ENCODE data around the gene NDUFS8.
"Not testable (repeated sequence)": the region's sequence is repeated elsewhere in the genome, so short reads cannot be mapped to it uniquely, and the experiment has no call there.

NDUFS8 gene

DNA sequence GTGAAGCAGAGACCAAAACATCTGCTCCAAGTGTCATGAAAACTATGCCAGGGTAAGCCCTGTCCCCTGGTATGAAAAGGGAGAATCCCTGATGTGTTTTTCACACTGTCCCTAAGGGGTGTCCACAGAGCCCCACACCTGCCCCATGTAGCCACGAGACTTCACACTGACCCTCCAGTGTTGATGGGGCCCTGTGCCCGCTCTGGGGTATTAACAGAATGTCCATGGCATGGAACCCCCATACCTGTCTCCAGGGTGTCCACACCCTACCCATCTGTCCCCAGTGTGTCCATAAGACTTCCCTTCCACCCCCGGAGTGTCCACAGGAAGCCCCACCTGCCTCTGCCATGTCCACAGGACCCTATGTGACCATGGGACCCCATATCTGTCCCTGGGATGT is 35.4 kb upstream of the NDUFS8 start:
- H3K27me3 ChIP-seq (ENCODE audit: control insufficient read depth in 5 of 5, insufficient read depth in 4 of 5, low read length in 5 of 5); H3K27ac ChIP-seq (ENCODE audit: low read depth, low read length); H3K4me3 ChIP-seq (ENCODE audit: low read depth in 1 of 5, low read length in 5 of 5); H3K9ac ChIP-seq (ENCODE audit: low read length in 5 of 5); H3K9me3 ChIP-seq (ENCODE audit: control insufficient read depth in 5 of 5, low read length in 5 of 5): not testable (repeated sequence)
- Histone ChIP-seq H3K4me1 (ENCODE audit: control insufficient read depth in 5 of 5, insufficient read depth in 5 of 5, low read length in 5 of 5) (peaks cover 0 to 14% (median 4%) of the 10 kb centered on the region in 5 donors), H3K36me3 (ENCODE audit: control insufficient read depth in 5 of 5, insufficient read depth in 5 of 5, low read length in 5 of 5) (peaks cover 0 to 22% (median 8%) of the 10 kb centered on the region in 5 donors)

GRCh38 chr11:67995579-67995978 is 34.9 kb upstream of the NDUFS8 start:
- Histone ChIP-seq H3K4me1 (ENCODE audit: control insufficient read depth in 5 of 5, insufficient read depth in 5 of 5, low read length in 5 of 5) (peaks cover 0 to 14% (median 4%) of the 10 kb centered on the region in 5 donors), H3K36me3 (ENCODE audit: control insufficient read depth in 5 of 5, insufficient read depth in 5 of 5, low read length in 5 of 5) (peaks cover 0 to 22% (median 8%) of the 10 kb centered on the region in 5 donors)
- H3K9ac ChIP-seq (ENCODE audit: low read length in 5 of 5); H3K9me3 ChIP-seq (ENCODE audit: control insufficient read depth in 5 of 5, low read length in 5 of 5); H3K27ac ChIP-seq (ENCODE audit: low read depth, low read length); H3K4me3 ChIP-seq (ENCODE audit: low read depth in 1 of 5, low read length in 5 of 5); H3K27me3 ChIP-seq (ENCODE audit: control insufficient read depth in 5 of 5, insufficient read depth in 4 of 5, low read length in 5 of 5): not testable (repeated sequence)

GRCh38 chr11:67996051-67996450 is 34.4 kb upstream of the NDUFS8 start:
- no peaks in the 10 kb centered on the region for H3K27me3 ChIP-seq (ENCODE audit: control insufficient read depth in 5 of 5, insufficient read depth in 4 of 5, low read length in 5 of 5)
- peaks cover 0 to 22% (median 8%) of the 10 kb centered on the region in 5 donors for H3K36me3 ChIP-seq (ENCODE audit: control insufficient read depth in 5 of 5, insufficient read depth in 5 of 5, low read length in 5 of 5)
- peaks cover 0 to 14% (median 3%) of the 10 kb centered on the region in 5 donors for H3K4me1 ChIP-seq (ENCODE audit: control insufficient read depth in 5 of 5, insufficient read depth in 5 of 5, low read length in 5 of 5)
- no peak overlapping the region for H3K9ac ChIP-seq (ENCODE audit: low read length in 5 of 5)
- no peak overlapping the region for H3K4me3 ChIP-seq (ENCODE audit: low read depth in 1 of 5, low read length in 5 of 5)
- no peak overlapping the region for H3K27ac ChIP-seq (ENCODE audit: low read depth, low read length)
- no peaks in the 10 kb centered on the region for H3K9me3 ChIP-seq (ENCODE audit: control insufficient read depth in 5 of 5, low read length in 5 of 5)

DNA sequence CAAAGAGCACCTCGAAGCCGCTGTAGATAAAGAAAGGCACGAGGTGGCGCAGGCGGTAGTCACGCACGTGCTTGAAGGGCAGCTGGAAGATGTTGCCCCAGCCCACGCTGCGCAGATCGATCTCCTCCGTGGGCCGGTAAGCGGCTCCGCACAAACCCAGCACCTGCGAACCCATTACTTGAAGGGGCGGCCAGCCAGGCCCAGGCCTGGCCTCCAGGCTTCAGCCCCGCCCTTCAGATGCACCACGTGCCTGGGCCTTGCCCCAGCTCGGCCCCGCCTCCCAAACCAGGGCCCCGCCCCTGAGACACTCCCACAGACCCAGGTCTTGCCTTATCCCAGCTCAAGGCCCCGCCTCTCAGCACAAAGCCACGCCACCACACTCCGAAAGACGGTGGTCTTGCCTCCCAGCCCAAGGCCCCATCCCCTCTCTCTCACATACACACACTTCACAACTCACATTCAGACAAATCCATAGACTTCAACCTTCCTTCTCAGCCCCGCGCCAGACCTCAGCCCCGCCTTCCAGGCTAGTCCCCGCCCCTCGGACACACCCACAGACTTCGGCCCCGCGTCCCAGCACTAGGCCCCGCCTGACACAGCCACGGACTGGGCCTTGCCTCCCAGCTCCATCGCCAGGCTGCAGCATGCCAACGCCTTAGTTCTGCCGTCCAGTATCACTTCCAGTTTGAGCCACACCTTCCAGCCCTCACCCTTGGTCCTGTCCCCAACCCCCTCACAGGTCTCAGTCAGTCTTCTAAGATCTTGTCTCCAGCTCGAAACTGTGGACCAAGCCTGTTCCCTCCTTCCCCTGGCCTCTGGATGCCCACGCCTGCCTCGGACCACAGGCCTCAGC is 33.6 kb upstream of the NDUFS8 start:
- Histone ChIP-seq H3K4me3 (ENCODE audit: low read depth in 1 of 5, low read length in 5 of 5) (no peak overlapping the region), H3K9me3 (ENCODE audit: control insufficient read depth in 5 of 5, low read length in 5 of 5) (no peaks in the 10 kb centered on the region), H3K27ac (ENCODE audit: low read depth, low read length) (no peak overlapping the region), H3K36me3 (ENCODE audit: control insufficient read depth in 5 of 5, insufficient read depth in 5 of 5, low read length in 5 of 5) (peaks cover 0 to 22% (median 8%) of the 10 kb centered on the region in 5 donors), H3K27me3 (ENCODE audit: control insufficient read depth in 5 of 5, insufficient read depth in 4 of 5, low read length in 5 of 5) (no peaks in the 10 kb centered on the region), H3K9ac (ENCODE audit: low read length in 5 of 5) (no peak overlapping the region), H3K4me1 (ENCODE audit: control insufficient read depth in 5 of 5, insufficient read depth in 5 of 5, low read length in 5 of 5) (peaks cover 0 to 14% (median 3%) of the 10 kb centered on the region in 5 donors)

- H3K4me3 ChIP-seq (ENCODE audit: low read depth in 1 of 5, low read length in 5 of 5) = no peak overlapping the region
- H3K4me1 ChIP-seq (ENCODE audit: control insufficient read depth in 5 of 5, insufficient read depth in 5 of 5, low read length in 5 of 5) = peaks cover 0 to 16% (median 5%) of the 10 kb centered on the region in 5 donors
- no peaks in the 10 kb centered on the region for H3K27me3 ChIP-seq (ENCODE audit: control insufficient read depth in 5 of 5, insufficient read depth in 4 of 5, low read length in 5 of 5)
- no peaks in the 10 kb centered on the region for H3K9me3 ChIP-seq (ENCODE audit: control insufficient read depth in 5 of 5, low read length in 5 of 5)
- H3K36me3 ChIP-seq (ENCODE audit: control insufficient read depth in 5 of 5, insufficient read depth in 5 of 5, low read length in 5 of 5) = peaks cover 0 to 22% (median 8%) of the 10 kb centered on the region in 5 donors
- H3K27ac ChIP-seq (ENCODE audit: low read depth, low read length) = no peak overlapping the region
- H3K9ac ChIP-seq (ENCODE audit: low read length in 5 of 5) = no peak overlapping the region
Measured at GRCh38 chr11:67997475-67997921, 33.0 kb upstream of the NDUFS8 start.

DNA sequence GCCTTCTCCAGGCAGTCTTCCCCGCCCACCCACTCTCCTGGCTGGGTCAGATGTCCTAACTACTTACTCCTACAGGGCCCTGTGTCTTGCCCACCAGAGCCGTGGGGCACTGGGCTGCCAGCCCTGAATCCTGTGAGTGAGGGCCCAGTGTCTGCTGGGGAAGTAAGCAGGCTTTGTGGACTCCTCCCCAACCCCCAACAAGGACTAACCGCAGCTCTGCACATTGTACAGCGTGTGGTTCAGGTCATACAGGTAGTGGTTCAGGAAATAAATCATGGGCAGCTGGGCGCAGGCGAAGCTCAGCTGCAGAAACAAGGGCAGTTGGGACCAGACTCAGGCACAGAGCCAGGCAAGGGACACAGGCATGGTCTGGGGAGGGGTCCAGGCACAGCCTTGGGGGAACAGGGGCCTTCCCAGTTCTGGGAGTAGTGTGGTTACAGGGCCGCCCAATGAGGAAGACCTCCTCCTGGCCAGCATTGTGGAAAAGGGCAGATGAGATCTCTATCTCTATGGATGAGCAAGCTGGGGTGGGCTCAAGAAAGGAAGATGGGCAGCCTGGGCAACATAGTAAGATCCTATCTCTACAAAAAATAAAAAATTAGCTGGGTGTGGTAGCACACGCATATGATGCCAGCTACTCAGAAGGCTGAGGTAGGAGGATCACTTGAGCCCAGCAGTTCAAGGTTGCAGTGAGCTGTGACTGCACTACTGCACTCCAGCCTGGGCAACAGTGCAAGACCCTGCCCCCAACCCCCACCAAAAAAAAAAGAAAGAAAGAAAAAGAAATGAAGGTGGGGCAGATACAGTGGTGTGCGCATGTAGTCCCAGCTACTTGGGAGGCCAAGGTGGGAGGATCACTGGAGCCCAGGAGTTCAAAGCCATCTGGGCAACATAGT is 32.1 kb upstream of the NDUFS8 start:
- H3K27ac ChIP-seq (ENCODE audit: low read depth, low read length) = no peak overlapping the region

GRCh38 chr11:67999201-67999629 is 31.3 kb upstream of the NDUFS8 start:
- no peaks in the 10 kb centered on the region for H3K9me3 ChIP-seq (ENCODE audit: control insufficient read depth in 5 of 5, low read length in 5 of 5)
- peaks cover 0 to 19% (median 8%) of the 10 kb centered on the region in 5 donors for H3K36me3 ChIP-seq (ENCODE audit: control insufficient read depth in 5 of 5, insufficient read depth in 5 of 5, low read length in 5 of 5)
- no peak overlapping the region for H3K9ac ChIP-seq (ENCODE audit: low read length in 5 of 5)
- no peaks in the 10 kb centered on the region for H3K27me3 ChIP-seq (ENCODE audit: control insufficient read depth in 5 of 5, insufficient read depth in 4 of 5, low read length in 5 of 5)
- H3K4me1 ChIP-seq (ENCODE audit: control insufficient read depth in 5 of 5, insufficient read depth in 5 of 5, low read length in 5 of 5) = peaks cover 0 to 30% (median 13%) of the 10 kb centered on the region in 5 donors
- H3K27ac ChIP-seq (ENCODE audit: low read depth, low read length) = no peak overlapping the region
- no peak overlapping the region for H3K4me3 ChIP-seq (ENCODE audit: low read depth in 1 of 5, low read length in 5 of 5)

More for the DNA sequence above, 32.1 kb upstream of the NDUFS8 start:
- no peaks in the 10 kb centered on the region for H3K9me3 ChIP-seq (ENCODE audit: control insufficient read depth in 5 of 5, low read length in 5 of 5)
- H3K4me1 ChIP-seq (ENCODE audit: control insufficient read depth in 5 of 5, insufficient read depth in 5 of 5, low read length in 5 of 5) = peaks cover 0 to 25% (median 11%) of the 10 kb centered on the region in 5 donors
- no peak overlapping the region for H3K9ac ChIP-seq (ENCODE audit: low read length in 5 of 5)
- no peaks in the 10 kb centered on the region for H3K27me3 ChIP-seq (ENCODE audit: control insufficient read depth in 5 of 5, insufficient read depth in 4 of 5, low read length in 5 of 5)
- H3K36me3 ChIP-seq (ENCODE audit: control insufficient read depth in 5 of 5, insufficient read depth in 5 of 5, low read length in 5 of 5) = peaks cover 0 to 22% (median 8%) of the 10 kb centered on the region in 5 donors
- no peak overlapping the region for H3K4me3 ChIP-seq (ENCODE audit: low read depth in 1 of 5, low read length in 5 of 5)

DNA sequence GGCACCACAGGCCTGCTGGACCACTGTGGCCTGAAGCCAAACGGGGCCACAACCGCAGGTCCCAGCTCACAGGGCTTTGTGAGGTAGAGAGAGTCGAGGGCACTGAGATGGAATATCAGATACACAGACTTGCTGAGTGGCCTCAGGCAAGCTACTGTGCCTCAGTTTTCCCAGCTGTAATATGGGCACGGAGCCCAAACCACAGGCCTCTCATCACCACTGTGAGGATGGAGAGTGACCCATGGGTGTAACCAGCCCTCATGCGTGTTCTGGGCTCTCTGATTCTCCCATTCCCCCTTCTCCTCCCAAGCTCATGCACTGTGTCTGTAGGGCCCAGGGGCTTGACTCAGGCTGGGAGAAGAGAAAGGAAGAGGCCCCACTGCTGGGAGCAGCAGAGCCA is 30.8 kb upstream of the NDUFS8 start:
- Histone ChIP-seq H3K27ac (ENCODE audit: low read depth, low read length) (no peak overlapping the region), H3K9me3 (ENCODE audit: control insufficient read depth in 5 of 5, low read length in 5 of 5) (no peaks in the 10 kb centered on the region), H3K27me3 (ENCODE audit: control insufficient read depth in 5 of 5, insufficient read depth in 4 of 5, low read length in 5 of 5) (no peaks in the 10 kb centered on the region), H3K4me1 (ENCODE audit: control insufficient read depth in 5 of 5, insufficient read depth in 5 of 5, low read length in 5 of 5) (peaks cover 0 to 35% (median 18%) of the 10 kb centered on the region in 5 donors), H3K4me3 (ENCODE audit: low read depth in 1 of 5, low read length in 5 of 5) (no peak overlapping the region), H3K36me3 (ENCODE audit: control insufficient read depth in 5 of 5, insufficient read depth in 5 of 5, low read length in 5 of 5) (peaks cover 0 to 15% (median 8%) of the 10 kb centered on the region in 5 donors), H3K9ac (ENCODE audit: low read length in 5 of 5) (no peak overlapping the region)

DNA sequence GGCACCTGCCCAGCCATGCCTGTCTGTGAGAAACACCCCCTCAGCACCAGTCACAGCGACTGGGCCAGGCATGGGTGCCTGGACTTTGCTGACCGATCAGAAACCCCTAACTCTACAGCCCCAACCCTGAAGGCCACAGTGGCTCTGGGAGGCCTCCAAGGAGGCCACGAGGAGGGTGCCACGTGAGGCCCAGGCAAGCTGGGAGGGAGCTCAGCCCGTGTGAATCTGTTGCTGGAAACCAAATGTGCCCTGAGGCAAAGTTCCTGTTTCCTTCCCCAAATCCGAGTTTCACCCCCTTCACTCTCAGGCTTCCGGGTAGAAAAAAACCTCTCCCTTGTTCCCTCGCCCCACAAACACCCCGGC is 27.9 kb upstream of the NDUFS8 start:
- Histone ChIP-seq H3K4me3 (ENCODE audit: low read depth in 1 of 5, low read length in 5 of 5) (peak overlapping the region in 4 of 5 donors; percentile 55 to 75 (median 68)), H3K9ac (ENCODE audit: low read length in 5 of 5) (peak overlapping the region in 1 of 5 donors; percentile 40), H3K27ac (ENCODE audit: low read depth, low read length) (no peak overlapping the region)

More for the DNA sequence above, 27.9 kb upstream of the NDUFS8 start:
- Histone ChIP-seq H3K9me3 (ENCODE audit: control insufficient read depth in 5 of 5, low read length in 5 of 5) (no peaks in the 10 kb centered on the region), H3K36me3 (ENCODE audit: control insufficient read depth in 5 of 5, insufficient read depth in 5 of 5, low read length in 5 of 5) (peaks cover 0 to 3% (median under 1%) of the 10 kb centered on the region in 5 donors), H3K27me3 (ENCODE audit: control insufficient read depth in 5 of 5, insufficient read depth in 4 of 5, low read length in 5 of 5) (no peaks in the 10 kb centered on the region), H3K4me1 (ENCODE audit: control insufficient read depth in 5 of 5, insufficient read depth in 5 of 5, low read length in 5 of 5) (peaks cover 0 to 30% (median 19%) of the 10 kb centered on the region in 5 donors)

Data from subcutaneous abdominal adipose tissue (tissue), 5 donors.